ENCODE results near the gene MACF1. TPM values are rescaled to one million over a fixed set of nuclear protein-coding genes. Genes with fewer than 3 reads are reported as not detected.

Gene MACF1
- total and polyA plus RNA-seq, 2 of the 13 experiments (the other 11 are each of a cell fraction or from before 2014, with no cell fraction given) = 36.7 to 65.4 TPM

- no peak for TF ChIP-seq ZNF569 (CRISPR knock-in tag; IDR thresholded peaks at IDR 0.05; ENCODE audit: borderline replicate concordance)
These were observed 14.9 kb upstream of the MACF1 start (continued) for GRCh38 chr1:39189592-39190041.

- POLR2A ChIA-PET = interaction anchor here (1.0 to 1.3 kb wide), 2 partner anchors 31 to 32 kb away, joined by 3 to 4 read pairs; no protein-coding TSS in a partner anchor
- no peak for TF ChIP-seq ZXDC (CRISPR knock-in tag; IDR thresholded peaks at IDR 0.05)
- TF ChIP-seq ZNF567 (CRISPR knock-in tag; IDR thresholded peaks at IDR 0.05; ENCODE audit: borderline replicate concordance) = no peak
- no peak for TF ChIP-seq ZNF709 (CRISPR knock-in tag; IDR thresholded peaks at IDR 0.05)
- no peak for TF ChIP-seq TMF1 (CRISPR knock-in tag; IDR thresholded peaks at IDR 0.05; ENCODE audit: low read depth)
- TF ChIP-seq KLF15 (CRISPR knock-in tag; IDR thresholded peaks at IDR 0.05; ENCODE audit: borderline replicate concordance) = no peak
- no peak for TF ChIP-seq ZNF446 (CRISPR knock-in tag; IDR thresholded peaks at IDR 0.05)
- TF ChIP-seq YEATS4 (CRISPR knock-in tag; IDR thresholded peaks at IDR 0.05; ENCODE audit: borderline replicate concordance) = no peak
- no peak for TF ChIP-seq DPF2 (CRISPR knock-in tag; IDR thresholded peaks at IDR 0.05; ENCODE audit: borderline replicate concordance, low read depth)
- TF ChIP-seq ZNF34 (CRISPR knock-in tag; IDR thresholded peaks at IDR 0.05; ENCODE audit: borderline replicate concordance) = no peak
- TF ChIP-seq SIX1 (CRISPR knock-in tag; IDR thresholded peaks at IDR 0.05; ENCODE audit: borderline replicate concordance) = no peak
- no peak for TF ChIP-seq TBX3 (IDR thresholded peaks at IDR 0.05; ENCODE audit: borderline replicate concordance)
- TF ChIP-seq JARID2 (CRISPR knock-in tag; IDR thresholded peaks at IDR 0.05; ENCODE audit: insufficient replicate concordance) = no peak
- no peak for TF ChIP-seq PPARG (CRISPR knock-in tag; conservative IDR thresholded peaks at IDR 0.05)
- TF ChIP-seq ZNF672 (CRISPR knock-in tag; IDR thresholded peaks at IDR 0.05) = no peak
- TF ChIP-seq PHF8 (CRISPR knock-in tag; IDR thresholded peaks at IDR 0.05) = no peak
- no TSS peak for BruUV-seq (replicated peaks)
- no peak overlapping the region for H3K9ac ChIP-seq (ENCODE audit: insufficient read depth, low read depth, low read length)
- in situ Hi-C loops (cut with HindIII; ENCODE audit: extremely low pct_ligation_motif_present, low pct_unique_long_range_greater_than_20kb) (loop anchor here (5.0 kb wide), 1 partner anchor 88 kb away; no protein-coding TSS in a partner anchor), intact Hi-C loops (cut with micrococcal nuclease; ENCODE audit: unreplicated experiment) (no loop called here)
- no peak overlapping the region for H3K4me3 ChIP-seq (replicated peaks in 1 of 3; ENCODE audit: insufficient read depth in 1 of 3, low read depth in 2 of 3, low read length in 3 of 3)
- H2AFZ ChIP-seq (ENCODE audit: low read length) = no peak overlapping the region
- WGBS (ENCODE audit: low lambda C conversion rate) = 89% methylated on average over 3 of the region's 3 CpGs
- no peak for DNase-seq (ENCODE audit: low spot score)
- no peak overlapping the region for H3K27ac ChIP-seq (ENCODE audit: extremely low read length, insufficient read depth, low read length)
- no peaks in the 10 kb centered on the region; a peak in 1 of 5 replicates for H3K36me3 ChIP-seq (replicated peaks in 1 of 2; ENCODE audit: control insufficient read depth in 1 of 2, insufficient read depth in 2 of 2, low read length in 2 of 2)
- H3K79me2 ChIP-seq (ENCODE audit: insufficient read depth, low read length) = peaks cover 10% of the 10 kb centered on the region
- peaks cover 33% of the 10 kb centered on the region for H3K4me1 ChIP-seq (ENCODE audit: insufficient read depth, low read length)
- no peak for FAIRE-seq
- CTCF ChIA-PET (ENCODE audit: low intra/inter-chr PET ratio, low total read pairs) = no interaction called here
- H3K27me3 ChIP-seq (ENCODE audit: control insufficient read depth in 1 of 2, insufficient read depth in 2 of 2, low read length in 2 of 2) = no peaks in the 10 kb centered on the region
- H4K20me1 ChIP-seq (ENCODE audit: insufficient read depth, low read length) = peaks cover 16% of the 10 kb centered on the region; the same call in 1 of the 2 replicates
- H3K4me2 ChIP-seq (ENCODE audit: low read depth, low read length) = no peak overlapping the region
- no peaks in the 10 kb centered on the region for H3K9me3 ChIP-seq (ENCODE audit: low read length)
- no peak for ATAC-seq
These were observed 14.4 kb upstream of the MACF1 start for GRCh38 chr1:39190096-39190495.

All from HepG2 (cell line).